HFF-Myc (cell line): ENCODE data around the gene COL6A2.
A peak's percentile ranks its signal among the peaks of the same experiment; 100 is the strongest.
"Not testable (repeated sequence)": the region's sequence is repeated elsewhere in the genome, so short reads cannot be mapped to it uniquely, and the experiment has no call there.

Experiments used
- DNase-seq: peaks from one replicate; pipeline ENCODE4 v3.0.0-alpha.2; 2011; ENCODE audit warnings: low read depth; ENCODE audit errors: extremely low read depth
- H3K4me3 ChIP-seq: replicated peaks from 2 replicates; pipeline ENCODE4 v1.5.1; 2011; ENCODE audit warnings: low read depth, mild to moderate bottlenecking, control low read depth, low read length
- TF ChIP-seq, protein P1 (sequence below): IDR thresholded peaks from 2 replicates; pipeline ENCODE4 v1.5.1; 2012; ENCODE audit warnings: mild to moderate bottlenecking, low read depth, low read length, control low read depth; ENCODE audit errors: missing control alignments

COL6A2 gene

DNA sequence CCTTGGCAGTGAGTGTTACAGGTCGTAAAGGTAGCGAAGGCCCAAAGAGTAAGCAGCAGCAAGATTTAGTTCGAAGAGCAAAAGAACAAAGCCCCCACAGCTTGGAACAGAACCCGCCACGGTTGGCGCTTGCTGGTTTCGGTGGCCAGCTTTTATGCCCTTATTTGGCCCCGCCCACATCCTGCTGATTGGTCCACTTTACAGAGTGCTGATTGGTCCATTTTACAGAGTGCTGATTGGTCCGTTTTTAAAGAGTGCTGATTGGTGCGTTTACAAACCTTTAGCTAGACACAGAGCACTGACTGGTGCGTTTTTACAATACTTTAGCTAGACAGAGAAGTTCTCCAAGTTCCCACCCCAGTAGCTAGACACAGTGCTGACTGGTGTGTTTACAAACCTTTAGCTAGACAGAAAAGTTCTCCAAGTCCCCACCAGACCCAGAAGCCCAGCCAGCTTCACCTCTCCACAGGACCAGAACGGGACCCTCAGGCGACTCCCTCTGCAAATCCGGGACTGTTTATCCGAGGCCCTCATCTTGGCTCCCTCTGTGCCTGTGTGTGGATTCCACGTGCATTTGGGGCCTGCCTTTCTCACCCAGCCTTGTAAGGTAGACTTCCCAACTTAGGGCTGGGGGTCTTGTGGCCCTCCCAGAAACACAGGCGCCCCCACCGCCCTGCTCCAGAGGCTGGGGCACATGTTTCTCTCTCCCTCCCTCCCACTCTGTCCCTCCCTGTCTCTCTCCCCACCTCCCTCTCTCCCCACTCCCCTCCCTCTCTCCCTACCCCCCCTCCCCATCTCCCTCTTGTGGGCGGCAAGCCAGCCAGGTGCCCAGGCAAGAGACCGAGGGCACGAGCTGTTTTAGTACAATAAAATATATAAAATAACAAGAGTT lies 44.9 kb downstream of the COL6A2 start:
- TF ChIP-seq, protein P1, sequence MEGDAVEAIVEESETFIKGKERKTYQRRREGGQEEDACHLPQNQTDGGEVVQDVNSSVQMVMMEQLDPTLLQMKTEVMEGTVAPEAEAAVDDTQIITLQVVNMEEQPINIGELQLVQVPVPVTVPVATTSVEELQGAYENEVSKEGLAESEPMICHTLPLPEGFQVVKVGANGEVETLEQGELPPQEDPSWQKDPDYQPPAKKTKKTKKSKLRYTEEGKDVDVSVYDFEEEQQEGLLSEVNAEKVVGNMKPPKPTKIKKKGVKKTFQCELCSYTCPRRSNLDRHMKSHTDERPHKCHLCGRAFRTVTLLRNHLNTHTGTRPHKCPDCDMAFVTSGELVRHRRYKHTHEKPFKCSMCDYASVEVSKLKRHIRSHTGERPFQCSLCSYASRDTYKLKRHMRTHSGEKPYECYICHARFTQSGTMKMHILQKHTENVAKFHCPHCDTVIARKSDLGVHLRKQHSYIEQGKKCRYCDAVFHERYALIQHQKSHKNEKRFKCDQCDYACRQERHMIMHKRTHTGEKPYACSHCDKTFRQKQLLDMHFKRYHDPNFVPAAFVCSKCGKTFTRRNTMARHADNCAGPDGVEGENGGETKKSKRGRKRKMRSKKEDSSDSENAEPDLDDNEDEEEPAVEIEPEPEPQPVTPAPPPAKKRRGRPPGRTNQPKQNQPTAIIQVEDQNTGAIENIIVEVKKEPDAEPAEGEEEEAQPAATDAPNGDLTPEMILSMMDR, result no peak
- DNase-seq, result no peak
- no peak overlapping the region for H3K4me3 ChIP-seq

DNA sequence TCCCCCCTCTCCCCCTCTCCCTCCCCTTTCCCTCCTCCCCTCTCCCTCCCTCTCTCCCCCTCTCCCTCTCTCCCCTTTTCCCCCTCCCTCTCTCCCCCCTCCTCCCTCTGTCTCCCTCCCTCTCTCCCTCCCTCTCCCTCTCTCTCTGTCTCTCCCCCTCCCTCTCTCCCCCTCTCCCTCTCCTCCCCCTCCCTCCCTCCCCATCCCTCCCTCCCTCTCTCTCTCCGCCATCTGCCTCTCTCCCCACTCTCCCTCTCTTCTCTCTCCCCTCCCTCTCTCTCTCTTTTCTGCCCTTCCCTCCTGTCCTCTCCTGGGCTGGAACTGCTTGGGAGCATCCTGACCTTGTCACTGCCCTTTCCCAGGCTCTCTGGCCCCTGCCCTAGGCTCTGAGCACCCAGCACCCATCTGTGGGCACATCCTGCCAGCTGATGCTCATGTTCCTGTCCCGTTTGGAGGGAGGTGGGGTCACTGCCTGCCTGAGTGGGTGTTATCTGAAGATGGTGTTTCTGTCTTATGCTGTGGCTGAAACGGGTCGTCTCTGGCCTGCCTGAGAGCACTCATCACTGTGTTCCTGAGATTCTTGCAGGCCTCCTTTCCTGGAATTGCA lies 46.7 kb downstream of the COL6A2 start:
- TF ChIP-seq, protein P1, result no peak
- H3K4me3 ChIP-seq, result no peak overlapping the region
- DNase-seq, result no peak

DNA sequence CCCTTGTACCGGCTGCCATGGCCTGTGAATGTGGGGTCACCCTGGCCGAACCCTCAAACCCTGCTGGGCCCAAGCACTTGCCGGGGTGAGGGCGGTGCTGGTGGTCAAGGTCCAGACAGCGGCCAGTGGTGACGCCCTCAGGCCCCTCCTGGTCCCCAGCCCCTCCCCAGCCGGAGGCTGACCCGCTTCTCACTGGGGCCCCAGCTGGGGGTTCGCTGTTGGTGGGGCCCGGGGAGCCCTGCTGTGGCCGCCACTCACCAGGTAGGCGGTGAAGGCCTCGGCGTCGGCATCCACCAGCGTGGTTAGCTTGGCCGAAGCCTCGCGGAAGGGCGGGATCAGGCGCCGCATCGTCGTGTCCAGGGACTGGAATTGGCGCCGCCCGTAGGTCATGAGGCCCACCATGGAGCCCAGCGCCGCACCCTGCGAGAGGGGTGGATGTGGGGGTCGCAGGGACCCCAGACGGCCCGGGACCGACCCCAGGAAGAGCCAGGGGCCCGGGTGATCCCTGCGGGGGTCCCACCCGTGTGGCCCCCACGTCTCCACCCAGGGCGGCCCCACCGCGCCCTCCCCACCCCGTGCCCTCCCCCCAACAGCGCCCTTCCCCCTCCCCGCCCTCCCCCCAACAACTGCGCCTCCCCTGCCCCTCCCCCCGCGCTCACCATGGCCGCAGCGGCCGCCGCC lies 47.4 kb downstream of the COL6A2 start:
- TF ChIP-seq, protein P1, result no peak
- no peak overlapping the region for H3K4me3 ChIP-seq
- no peak for DNase-seq

DNA sequence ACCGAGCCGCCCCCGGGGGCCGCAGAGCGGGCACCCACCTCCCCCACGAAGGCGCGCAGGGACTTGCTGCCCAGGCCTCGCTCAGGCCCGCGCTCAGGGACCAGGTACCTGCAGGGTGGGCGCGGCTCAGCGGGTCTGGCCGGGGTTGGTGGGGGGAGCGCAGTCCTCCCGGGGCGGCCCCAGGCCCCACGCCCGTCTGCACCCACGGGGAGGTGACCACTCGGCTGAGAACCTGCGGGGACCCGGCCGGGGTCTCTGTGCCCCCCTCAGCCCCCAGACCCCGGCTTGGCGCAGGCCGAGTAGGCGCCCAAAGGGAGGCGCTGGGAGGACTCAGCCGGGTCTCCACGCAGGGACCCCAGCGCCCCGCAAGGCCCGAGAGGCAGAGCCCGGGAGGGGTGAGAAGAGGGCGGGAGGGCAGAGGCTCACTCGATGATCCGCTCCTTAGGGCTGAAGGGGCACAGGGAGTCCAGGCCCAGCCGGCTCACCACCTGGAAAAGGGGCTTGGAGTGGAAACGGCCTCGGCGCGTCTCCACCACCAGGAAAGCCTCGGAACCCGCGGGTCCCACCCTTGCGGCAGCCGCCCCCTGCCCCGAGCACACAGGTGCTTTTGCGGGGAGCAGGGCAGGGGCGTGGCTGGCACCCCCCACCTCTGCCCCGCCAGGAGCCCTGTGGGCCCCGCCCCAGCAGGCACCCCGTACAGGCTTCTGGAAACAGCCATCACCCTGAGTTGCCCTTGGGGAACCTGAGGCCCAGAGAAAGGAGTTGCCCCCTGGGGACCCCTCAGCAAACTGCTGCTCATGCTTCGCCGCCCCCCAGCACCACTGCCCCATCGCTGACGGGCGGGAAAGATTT lies 48.2 kb downstream of the COL6A2 start:
- TF ChIP-seq, protein P1, result no peak

DNA sequence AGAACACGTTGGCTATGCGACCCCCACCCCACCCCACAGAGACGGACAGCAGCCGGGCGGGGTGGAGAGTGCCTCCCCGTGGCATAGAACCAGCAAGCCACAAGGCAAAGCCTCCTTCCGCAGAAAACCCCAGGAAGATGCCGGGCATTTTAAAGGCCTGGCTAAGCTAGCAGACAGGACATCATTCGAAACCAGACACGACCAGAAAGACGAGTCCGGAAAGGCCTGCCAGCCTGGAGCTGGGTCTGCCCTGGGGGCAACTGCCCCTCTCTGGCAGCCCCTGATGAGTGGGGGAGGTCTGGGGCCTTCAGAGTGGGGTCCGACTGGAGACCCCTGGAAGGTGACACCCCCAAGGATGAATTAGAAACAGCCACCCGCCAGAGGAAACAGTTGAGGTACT lies 48.9 kb downstream of the COL6A2 start:
- no peak overlapping the region for H3K4me3 ChIP-seq
- no peak for DNase-seq
- TF ChIP-seq, protein P1, result no peak

More for the DNA sequence above, 48.2 kb downstream of the COL6A2 start:
- DNase-seq, result no peak
- no peak overlapping the region for H3K4me3 ChIP-seq

DNA sequence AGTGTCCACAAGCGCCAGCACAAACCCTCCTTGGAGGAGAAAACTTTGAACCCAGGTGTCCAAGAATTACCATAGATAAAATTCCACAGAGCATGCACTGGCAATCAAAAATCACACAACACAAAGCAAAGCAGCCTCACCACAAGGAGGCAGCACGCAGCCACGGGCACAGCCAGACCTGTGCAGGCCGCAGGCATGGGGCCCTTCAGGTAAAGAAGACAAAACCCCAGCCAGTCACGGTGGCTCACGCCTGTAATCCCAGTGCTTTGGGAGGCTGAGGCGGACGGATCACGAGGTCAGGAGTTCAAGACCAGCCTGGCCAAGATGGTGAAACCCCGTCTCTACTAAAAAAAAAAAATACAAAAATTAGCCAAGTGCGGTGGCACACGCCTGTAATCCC lies 49.5 kb downstream of the COL6A2 start:
- TF ChIP-seq, protein P1, result peak; percentile 66
- H3K4me3 ChIP-seq, DNase-seq: not testable (repeated sequence)
